Choroid plexus epithelial cell (primary cell): ENCODE data around the gene DYSF.

Source experiments
- DNase-seq: peaks from one replicate; pipeline ENCODE4 v3.0.0-alpha.2; 2010; ENCODE audit warnings: low read depth
- H3K4me3 ChIP-seq: 2 replicates; pipeline ENCODE4 v1.5.1; 2011; ENCODE audit warnings: low read depth, mild to moderate bottlenecking, control low read depth, low read length, moderate library complexity
- TF ChIP-seq, protein P1 (sequence below): conservative IDR thresholded peaks from 2 replicates; pipeline ENCODE4 v1.5.1; 2011; ENCODE audit warnings: low read depth, mild to moderate bottlenecking, control low read depth, inconsistent platforms, low read length, moderate library complexity

The DYSF gene

GRCh38 chr2:71599646-71600236 lies 146.4 kb downstream of the DYSF start:
- TF ChIP-seq, protein P1, sequence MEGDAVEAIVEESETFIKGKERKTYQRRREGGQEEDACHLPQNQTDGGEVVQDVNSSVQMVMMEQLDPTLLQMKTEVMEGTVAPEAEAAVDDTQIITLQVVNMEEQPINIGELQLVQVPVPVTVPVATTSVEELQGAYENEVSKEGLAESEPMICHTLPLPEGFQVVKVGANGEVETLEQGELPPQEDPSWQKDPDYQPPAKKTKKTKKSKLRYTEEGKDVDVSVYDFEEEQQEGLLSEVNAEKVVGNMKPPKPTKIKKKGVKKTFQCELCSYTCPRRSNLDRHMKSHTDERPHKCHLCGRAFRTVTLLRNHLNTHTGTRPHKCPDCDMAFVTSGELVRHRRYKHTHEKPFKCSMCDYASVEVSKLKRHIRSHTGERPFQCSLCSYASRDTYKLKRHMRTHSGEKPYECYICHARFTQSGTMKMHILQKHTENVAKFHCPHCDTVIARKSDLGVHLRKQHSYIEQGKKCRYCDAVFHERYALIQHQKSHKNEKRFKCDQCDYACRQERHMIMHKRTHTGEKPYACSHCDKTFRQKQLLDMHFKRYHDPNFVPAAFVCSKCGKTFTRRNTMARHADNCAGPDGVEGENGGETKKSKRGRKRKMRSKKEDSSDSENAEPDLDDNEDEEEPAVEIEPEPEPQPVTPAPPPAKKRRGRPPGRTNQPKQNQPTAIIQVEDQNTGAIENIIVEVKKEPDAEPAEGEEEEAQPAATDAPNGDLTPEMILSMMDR, result no peak
- H3K4me3 ChIP-seq, result no peak overlapping the region
- DNase-seq, result no peak

DNA sequence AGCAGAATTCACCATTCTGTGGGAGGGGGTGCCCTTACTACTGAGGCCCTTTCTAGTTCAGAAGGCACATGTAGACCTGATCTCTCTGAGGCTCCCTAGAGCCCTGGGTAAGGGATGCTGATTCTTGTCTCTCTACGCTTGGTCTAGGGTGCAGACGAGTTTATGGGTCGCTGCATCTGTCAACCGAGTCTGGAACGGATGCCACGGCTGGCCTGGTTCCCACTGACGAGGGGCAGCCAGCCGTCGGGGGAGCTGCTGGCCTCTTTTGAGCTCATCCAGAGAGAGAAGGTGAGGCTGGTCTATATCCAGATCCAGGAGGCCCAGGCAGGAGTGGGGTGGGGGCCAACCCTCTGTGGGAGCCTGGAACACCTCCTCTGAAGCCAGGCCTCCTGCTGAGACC lies 147.2 kb downstream of the DYSF start:
- H3K4me3 ChIP-seq, result no peak overlapping the region
- TF ChIP-seq, protein P1, result no peak
- no peak for DNase-seq

DNA sequence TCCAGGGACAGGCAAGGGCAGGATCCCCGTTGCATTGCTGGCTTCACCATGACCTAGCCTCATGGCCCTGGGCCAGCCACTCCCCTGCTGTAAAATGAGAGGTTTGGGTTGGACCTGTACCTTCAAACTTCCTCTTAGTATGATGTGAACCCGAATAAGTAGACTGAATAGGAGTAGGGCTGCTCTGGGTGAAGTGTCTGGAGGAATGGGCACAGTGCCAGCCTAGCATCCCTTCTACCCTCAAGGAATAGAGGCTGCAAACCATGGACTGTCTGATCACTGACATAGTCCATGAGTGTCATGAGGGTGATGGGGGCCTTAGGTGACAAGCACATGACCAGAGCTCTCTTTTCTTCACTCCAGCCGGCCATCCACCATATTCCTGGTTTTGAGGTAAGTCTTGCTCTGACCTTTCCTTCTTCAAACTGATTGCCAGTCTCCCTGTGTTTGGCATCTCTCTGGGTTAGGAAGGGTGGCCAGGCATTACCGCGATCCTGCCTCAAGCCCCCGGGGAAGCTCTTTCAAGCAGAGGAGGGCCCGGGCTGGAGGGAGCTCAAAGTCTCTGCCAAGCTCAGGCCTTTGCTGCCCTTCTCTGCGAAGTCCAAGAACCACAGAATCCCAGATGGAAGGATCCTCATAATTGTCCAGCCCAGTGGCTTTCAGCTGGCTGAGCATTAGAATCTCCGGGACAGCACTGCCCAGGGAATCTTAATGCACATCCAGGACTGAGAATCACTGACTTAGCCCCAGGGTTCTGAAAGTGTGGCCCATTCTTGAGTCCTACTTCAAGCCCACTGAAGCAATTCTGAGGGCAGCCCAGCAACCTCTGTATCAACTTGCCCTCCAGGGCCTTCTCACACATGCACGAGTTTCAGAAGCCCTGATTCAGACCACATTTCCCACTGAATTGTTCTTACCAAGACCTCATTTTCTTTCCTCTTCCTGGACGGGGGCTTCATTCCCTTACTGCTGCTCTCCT lies 148.1 kb downstream of the DYSF start:
- no peak for DNase-seq
- H3K4me3 ChIP-seq, result no peak overlapping the region
- TF ChIP-seq, protein P1, result no peak

GRCh38 chr2:71602115-71602495 lies 148.7 kb downstream of the DYSF start:
- TF ChIP-seq, protein P1, result no peak
- no peak for DNase-seq
- H3K4me3 ChIP-seq, result no peak overlapping the region

- TF ChIP-seq, protein P1, result no peak
- no peak for DNase-seq
- H3K4me3 ChIP-seq, result no peak overlapping the region
These were observed 149.2 kb downstream of the DYSF start for GRCh38 chr2:71602581-71602980.

DNA sequence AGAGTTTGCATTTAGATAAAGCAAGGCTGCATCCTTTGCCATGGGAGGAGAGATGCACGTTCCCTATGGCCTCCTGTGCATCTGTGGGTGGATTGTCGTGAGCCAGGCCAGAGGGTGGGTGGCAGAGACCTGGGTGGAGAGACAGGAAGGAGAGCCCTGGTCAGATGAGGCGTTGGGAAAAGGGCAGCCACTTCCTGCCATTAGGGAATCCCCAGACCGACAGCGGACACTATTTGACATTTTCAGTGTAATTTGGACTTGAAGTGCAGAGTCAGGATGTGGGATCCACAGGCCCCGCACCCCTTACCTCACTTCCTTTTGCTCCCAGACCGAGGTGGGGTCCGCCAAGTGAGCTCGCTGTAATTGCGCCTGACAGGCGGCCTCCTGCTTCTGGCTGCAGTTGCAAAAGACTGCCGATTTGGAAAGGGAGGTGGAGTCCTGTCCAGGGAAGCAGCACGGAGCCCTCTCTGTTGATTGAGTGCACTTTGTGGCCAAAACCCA lies 150.0 kb downstream of the DYSF start:
- H3K4me3 ChIP-seq, result no peak overlapping the region
- DNase-seq, result peak; percentile 25
- TF ChIP-seq, protein P1, result no peak
